ENCODE results near the gene EFTUD2. TPM values are rescaled to one million over a fixed set of nuclear protein-coding genes. Genes with fewer than 3 reads are reported as not detected.

The EFTUD2 gene
- total RNA-seq, 1 donor from 2014 or later, result 192 TPM

GRCh38 chr17:44919885-44920564 lies 20.8 kb upstream of the EFTUD2 start:
- H3K27me3 Mint-ChIP-seq (ENCODE audit: low read depth), result peaks cover 20% of the 10 kb centered on the region
- peak; percentile 80 for TF ChIP-seq CTCF (conservative IDR thresholded peaks at IDR 0.05)
- H3K27ac Mint-ChIP-seq (ENCODE audit: unreplicated experiment), result no peak overlapping the region
- peak; percentile 60 for DNase-seq (ENCODE audit: low read depth, low spot score)
- peak overlapping the region; percentile 42 for H3K4me3 Mint-ChIP-seq
- H3K4me1 Mint-ChIP-seq, result peaks cover 44% of the 10 kb centered on the region
- H3K9me3 Mint-ChIP-seq, result no peaks in the 10 kb centered on the region
- peaks cover 3% of the 10 kb centered on the region for H3K36me3 Mint-ChIP-seq (ENCODE audit: low read depth)

GRCh38 chr17:44919411-44919810 lies 20.2 kb upstream of the EFTUD2 start:
- Mint-ChIP-seq H3K9me3 (no peaks in the 10 kb centered on the region), H3K36me3 (ENCODE audit: low read depth) (no peaks in the 10 kb centered on the region), H3K4me3 (no peak overlapping the region), H3K27me3 (ENCODE audit: low read depth) (peaks cover 20% of the 10 kb centered on the region), H3K4me1 (peaks cover 44% of the 10 kb centered on the region), H3K27ac (ENCODE audit: unreplicated experiment) (no peak overlapping the region)
- no peak for DNase-seq (ENCODE audit: low read depth, low spot score)
- no peak for TF ChIP-seq CTCF (conservative IDR thresholded peaks at IDR 0.05)

GRCh38 chr17:44918006-44918405 lies 18.8 kb upstream of the EFTUD2 start:
- Mint-ChIP-seq H3K4me3 (no peak overlapping the region), H3K27me3 (ENCODE audit: low read depth) (peaks cover 22% of the 10 kb centered on the region), H3K4me1 (peaks cover 42% of the 10 kb centered on the region), H3K36me3 (ENCODE audit: low read depth) (no peaks in the 10 kb centered on the region), H3K27ac (ENCODE audit: unreplicated experiment) (no peak overlapping the region), H3K9me3 (no peaks in the 10 kb centered on the region)
- no peak for DNase-seq (ENCODE audit: low read depth, low spot score)
- TF ChIP-seq CTCF (conservative IDR thresholded peaks at IDR 0.05), result no peak

- TF ChIP-seq CTCF (conservative IDR thresholded peaks at IDR 0.05), result no peak
- H3K4me3 Mint-ChIP-seq, result no peak overlapping the region
- DNase-seq (ENCODE audit: low read depth, low spot score), result no peak
- H3K27me3 Mint-ChIP-seq (ENCODE audit: low read depth), result peaks cover 26% of the 10 kb centered on the region
- H3K36me3 Mint-ChIP-seq (ENCODE audit: low read depth), result no peaks in the 10 kb centered on the region
- peak overlapping the region; percentile 63 for H3K27ac Mint-ChIP-seq (ENCODE audit: unreplicated experiment)
- H3K9me3 Mint-ChIP-seq, result no peaks in the 10 kb centered on the region
- H3K4me1 Mint-ChIP-seq, result peaks cover 40% of the 10 kb centered on the region
Observed at GRCh38 chr17:44917456-44917855, 18.2 kb upstream of the EFTUD2 start.

- TF ChIP-seq CTCF (conservative IDR thresholded peaks at IDR 0.05), result no peak
- Mint-ChIP-seq H3K27me3 (ENCODE audit: low read depth) (peaks cover 27% of the 10 kb centered on the region), H3K4me1 (peaks cover 40% of the 10 kb centered on the region), H3K4me3 (no peak overlapping the region), H3K9me3 (no peaks in the 10 kb centered on the region), H3K36me3 (ENCODE audit: low read depth) (no peaks in the 10 kb centered on the region), H3K27ac (ENCODE audit: unreplicated experiment) (no peak overlapping the region)
- no peak for DNase-seq (ENCODE audit: low read depth, low spot score)
Observed at GRCh38 chr17:44916781-44917241, 17.6 kb upstream of the EFTUD2 start.

Data from neural crest cell (in vitro differentiated cells).